ENCODE measurements around the gene ANKRD34B. TPM values are rescaled to one million over a fixed set of nuclear protein-coding genes. Genes with fewer than 3 reads are reported as not detected.

The ANKRD34B gene
- total RNA-seq, 2 donors from 2014 or later: 0.20 to 0.49 TPM

DNA sequence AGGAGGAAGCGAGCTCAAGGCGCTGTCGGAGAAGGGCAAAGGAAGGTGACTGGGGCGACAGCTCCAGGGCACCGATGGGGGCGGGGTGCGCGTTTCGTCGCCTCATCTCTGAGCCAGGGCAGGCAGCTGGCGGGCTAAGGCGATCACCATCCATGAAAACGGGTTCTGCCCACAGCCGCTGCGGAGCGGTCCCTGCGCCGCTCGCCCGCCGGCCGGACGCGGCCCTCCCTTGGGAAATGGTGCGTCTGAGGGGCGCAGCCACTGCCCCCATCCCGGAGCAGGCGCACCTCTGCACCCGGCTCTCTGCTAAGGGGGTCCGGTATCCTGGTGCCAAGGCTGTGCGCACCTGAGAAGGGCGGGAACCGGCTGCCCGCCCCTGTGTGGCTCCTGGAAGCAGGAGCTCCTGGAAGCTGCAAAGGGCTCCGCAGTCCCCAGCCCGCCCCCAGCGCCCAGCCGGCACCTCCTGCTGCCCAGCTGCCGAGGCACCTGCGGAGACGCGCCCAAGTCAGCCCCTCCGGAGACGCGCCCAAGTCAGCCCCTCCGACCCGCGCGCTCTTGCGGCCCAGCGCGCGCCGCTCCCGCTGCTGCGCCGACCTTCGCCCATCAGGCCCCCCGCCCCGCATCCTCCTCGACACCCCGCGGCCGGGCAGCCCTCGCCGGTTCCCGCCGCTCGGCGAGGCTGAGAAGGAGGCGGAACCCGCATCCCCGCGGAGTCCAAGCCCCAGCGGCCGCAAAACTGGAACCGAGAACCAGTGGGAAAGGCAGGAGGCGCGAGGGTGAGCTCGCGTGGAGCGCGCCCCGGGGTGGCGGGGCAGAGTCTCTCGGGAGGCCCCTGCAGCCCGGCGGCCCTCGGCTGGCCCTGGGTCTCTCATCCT lies 757 bp downstream of the ANKRD34B start:
- Histone ChIP-seq H3K4me3 (ENCODE audit: low read length) (peak overlapping the region; percentile 67), H3K27ac (ENCODE audit: low read depth, low read length) (no peak overlapping the region), H3K36me3 (ENCODE audit: control insufficient read depth, insufficient read depth, low read length) (no peaks in the 10 kb centered on the region), H3K9ac (ENCODE audit: extremely low read depth, low read length, poor library complexity, severe bottlenecking) (no peak overlapping the region), H3K9me3 (ENCODE audit: control insufficient read depth, low read length) (no peaks in the 10 kb centered on the region), H3K4me1 (ENCODE audit: control insufficient read depth, insufficient read depth, low read length) (no peaks in the 10 kb centered on the region), H3K27me3 (ENCODE audit: control insufficient read depth, insufficient read depth, low read length, poor library complexity, severe bottlenecking) (peaks cover 100% of the 10 kb centered on the region)
- TF ChIP-seq, protein P1, sequence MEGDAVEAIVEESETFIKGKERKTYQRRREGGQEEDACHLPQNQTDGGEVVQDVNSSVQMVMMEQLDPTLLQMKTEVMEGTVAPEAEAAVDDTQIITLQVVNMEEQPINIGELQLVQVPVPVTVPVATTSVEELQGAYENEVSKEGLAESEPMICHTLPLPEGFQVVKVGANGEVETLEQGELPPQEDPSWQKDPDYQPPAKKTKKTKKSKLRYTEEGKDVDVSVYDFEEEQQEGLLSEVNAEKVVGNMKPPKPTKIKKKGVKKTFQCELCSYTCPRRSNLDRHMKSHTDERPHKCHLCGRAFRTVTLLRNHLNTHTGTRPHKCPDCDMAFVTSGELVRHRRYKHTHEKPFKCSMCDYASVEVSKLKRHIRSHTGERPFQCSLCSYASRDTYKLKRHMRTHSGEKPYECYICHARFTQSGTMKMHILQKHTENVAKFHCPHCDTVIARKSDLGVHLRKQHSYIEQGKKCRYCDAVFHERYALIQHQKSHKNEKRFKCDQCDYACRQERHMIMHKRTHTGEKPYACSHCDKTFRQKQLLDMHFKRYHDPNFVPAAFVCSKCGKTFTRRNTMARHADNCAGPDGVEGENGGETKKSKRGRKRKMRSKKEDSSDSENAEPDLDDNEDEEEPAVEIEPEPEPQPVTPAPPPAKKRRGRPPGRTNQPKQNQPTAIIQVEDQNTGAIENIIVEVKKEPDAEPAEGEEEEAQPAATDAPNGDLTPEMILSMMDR (conservative IDR thresholded peaks at IDR 0.05): no peak
- no peak overlapping the region for H3K27ac Mint-ChIP-seq
- H3K4me3 Mint-ChIP-seq: peak overlapping the region; percentile 47
- DNase-seq: peak; percentile 79
- H3K9me3 Mint-ChIP-seq: peaks cover 4% of the 10 kb centered on the region
- H3K4me1 Mint-ChIP-seq: peaks cover 1% of the 10 kb centered on the region
- H3K27me3 Mint-ChIP-seq (ENCODE audit: insufficient read depth): peaks cover 99% of the 10 kb centered on the region
- H3K36me3 Mint-ChIP-seq (ENCODE audit: low read depth): no peaks in the 10 kb centered on the region
- 2 to 3% methylated on average over 14 to 89 of the region's 89 CpGs for WGBS, 2 experiments (ENCODE audit: insufficient coverage in 1 of 2, insufficient read length in 1 of 2)

DNA sequence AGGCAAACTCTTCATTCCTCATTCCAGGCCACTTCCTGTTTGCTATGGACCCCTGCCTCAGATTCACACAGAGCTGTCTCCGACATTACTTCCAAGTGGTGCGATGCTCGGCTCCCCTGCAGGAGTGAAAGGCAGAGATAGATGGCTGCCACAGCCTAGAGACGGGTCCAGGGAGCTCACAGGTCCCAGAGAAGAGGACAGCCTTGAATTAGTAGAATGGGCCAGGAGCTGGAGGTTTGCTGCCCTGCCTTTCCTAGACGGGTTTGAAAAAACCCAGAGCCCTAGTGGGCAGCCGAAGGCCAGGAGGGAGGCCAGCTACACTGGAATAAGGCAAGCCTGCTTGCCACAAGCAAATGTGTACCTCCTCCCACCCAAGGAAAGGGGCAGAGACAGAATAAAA lies 1.8 kb downstream of the ANKRD34B start:
- H3K27me3 Mint-ChIP-seq (ENCODE audit: insufficient read depth): peaks cover 100% of the 10 kb centered on the region
- no peak overlapping the region for H3K27ac ChIP-seq (ENCODE audit: low read depth, low read length)

DNA sequence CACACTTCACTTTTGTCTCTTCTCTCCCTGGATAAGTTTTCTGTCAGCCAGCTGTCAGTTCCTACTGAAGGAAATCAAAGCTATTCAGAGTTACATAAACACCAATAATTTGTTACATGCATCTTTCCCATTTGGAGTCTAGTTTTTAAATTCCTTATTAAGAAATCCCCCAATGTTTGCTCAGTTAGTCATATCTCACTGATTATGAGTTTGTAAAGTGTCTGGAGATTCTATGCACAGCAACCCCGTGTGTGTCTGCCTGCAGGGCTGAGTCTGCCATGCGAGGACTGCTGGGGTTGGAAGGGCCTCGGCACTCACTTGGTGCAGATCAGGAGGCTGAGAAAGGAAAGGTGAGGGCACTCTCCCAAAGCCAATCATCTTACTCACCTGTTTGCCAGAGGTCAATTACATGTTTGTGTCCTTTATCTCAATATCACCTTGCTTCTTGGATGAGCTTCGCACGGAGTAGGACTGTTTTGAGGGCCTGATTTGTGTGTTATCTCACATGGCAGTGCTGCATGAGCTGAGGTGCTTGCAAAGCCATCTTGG lies 3.3 kb downstream of the ANKRD34B start:
- Mint-ChIP-seq H3K27ac (no peak overlapping the region), H3K9me3 (no peaks in the 10 kb centered on the region), H3K4me3 (no peak overlapping the region), H3K4me1 (peaks cover 10% of the 10 kb centered on the region), H3K36me3 (ENCODE audit: low read depth) (no peaks in the 10 kb centered on the region), H3K27me3 (ENCODE audit: insufficient read depth) (peaks cover 98% of the 10 kb centered on the region)
- peaks cover 96% of the 10 kb centered on the region for H3K27me3 ChIP-seq (ENCODE audit: control insufficient read depth, insufficient read depth, low read length, poor library complexity, severe bottlenecking)
- no peaks in the 10 kb centered on the region for H3K4me1 ChIP-seq (ENCODE audit: control insufficient read depth, insufficient read depth, low read length)
- no peak for DNase-seq
- no peak overlapping the region for H3K9ac ChIP-seq (ENCODE audit: extremely low read depth, low read length, poor library complexity, severe bottlenecking)
- no peak overlapping the region for H3K4me3 ChIP-seq (ENCODE audit: low read length)
- no peaks in the 10 kb centered on the region for H3K9me3 ChIP-seq (ENCODE audit: control insufficient read depth, low read length)
- 72 to 85% methylated on average over 2 to 5 of the region's 5 CpGs for WGBS, 2 experiments (ENCODE audit: insufficient coverage in 1 of 2, insufficient read length in 1 of 2)
- no peaks in the 10 kb centered on the region for H3K36me3 ChIP-seq (ENCODE audit: control insufficient read depth, insufficient read depth, low read length)
- TF ChIP-seq, protein P1 (conservative IDR thresholded peaks at IDR 0.05): no peak
- H3K27ac ChIP-seq (ENCODE audit: low read depth, low read length): no peak overlapping the region

More for the DNA sequence above, 1.8 kb downstream of the ANKRD34B start:
- Mint-ChIP-seq H3K36me3 (ENCODE audit: low read depth) (no peaks in the 10 kb centered on the region), H3K4me3 (no peak overlapping the region), H3K27ac (no peak overlapping the region), H3K4me1 (peaks cover 1% of the 10 kb centered on the region), H3K9me3 (peaks cover 4% of the 10 kb centered on the region)
- Histone ChIP-seq H3K36me3 (ENCODE audit: control insufficient read depth, insufficient read depth, low read length) (no peaks in the 10 kb centered on the region), H3K27me3 (ENCODE audit: control insufficient read depth, insufficient read depth, low read length, poor library complexity, severe bottlenecking) (peaks cover 97% of the 10 kb centered on the region), H3K9me3 (ENCODE audit: control insufficient read depth, low read length) (no peaks in the 10 kb centered on the region), H3K4me1 (ENCODE audit: control insufficient read depth, insufficient read depth, low read length) (no peaks in the 10 kb centered on the region), H3K4me3 (ENCODE audit: low read length) (no peak overlapping the region), H3K9ac (ENCODE audit: extremely low read depth, low read length, poor library complexity, severe bottlenecking) (no peak overlapping the region)
- peak; percentile 52 for DNase-seq
- 83 to 100% methylated on average over 1 to 6 of the region's 6 CpGs for WGBS, 2 experiments (ENCODE audit: insufficient coverage in 1 of 2, insufficient read length in 1 of 2)
- TF ChIP-seq, protein P1 (conservative IDR thresholded peaks at IDR 0.05): no peak

Measured in endodermal cell (in vitro differentiated cells).